Hematopoietic multipotent progenitor cell treated with erythropoietin and hydrocortisone succinate and interleukin-3 and kit ligand, for 4 days (in vitro differentiated cells): ENCODE data around the gene KLHDC7B.

Experiments used
- DNase-seq: peaks from one replicate; pipeline ENCODE4 v3.0.0-alpha.2; 2015

The KLHDC7B gene

GRCh38 chr22:50600538-50600937 lies 54.8 kb downstream of the KLHDC7B start, which contains the start of gene MAPK8IP2:
MAPK8IP2 (plus strand) TSS chr22:50600793; CDS start chr22:50600819, 26 bp downstream.
- no peak for DNase-seq
